HepG2 (cell line): ENCODE measurements around the gene OR7G2. TPM values are rescaled to one million over a fixed set of nuclear protein-coding genes. Genes with fewer than 3 reads are reported as not detected.

ENCODE experiments used
- ATAC-seq: fragments of 200-7000 bp; cut with Tn5 transposase; 3 replicates; pipeline ENCODE4 v1.9.1; 2020; ENCODE audit warnings: mild to moderate bottlenecking, moderate library complexity
- BruUV-seq: library from RNA; stranded (reverse); fragments of 400-500 nt; replicated peaks from 2 replicates; lab custom pipeline; 2021; lab: Mats Ljungman, UMichigan
- CTCF ChIA-PET: fragments of 300-600 bp; formaldehyde crosslinking; extraction: SDS; loops from one replicate; lab custom pipeline; 2021; ENCODE audit warnings: low total read pairs, inconsistent platforms, low intra/inter-chr PET ratio; lab: Yijun Ruan, JAX
- POLR2A ChIA-PET: fragments of 350-600 bp; sonication (Branson Sonifier 250); formaldehyde crosslinking; loops from one replicate; lab custom pipeline; 2020; ENCODE audit warnings: antibody characterized with exemption, inconsistent platforms; lab: Yijun Ruan, JAX
- DNase-seq: peaks from one replicate; pipeline ENCODE4 v3.0.0-alpha.2; 2015; ENCODE audit warnings: low spot score
- FAIRE-seq: peaks from 3 replicates; lab custom pipeline; 2011; peaks lifted over from hg19 to GRCh38; lab: Jason Lieb, UNC
- H2AFZ ChIP-seq: one replicate; pipeline ENCODE4 v1.6.1; 2011; ENCODE audit warnings: low read length, inconsistent platforms
- H3K27ac ChIP-seq: fragments of 300-600 bp; 3 replicates; pipeline ENCODE4 v1.8.0; 2011; ENCODE audit warnings: mixed run types, mild to moderate bottlenecking, mixed read lengths, low read length, inconsistent platforms; ENCODE audit not compliant: insufficient read depth; ENCODE audit errors: extremely low read length
- H3K27me3 ChIP-seq, 2 experiments: fragments of 200-600 bp in 1 of 2; 2 replicates in 1 of 2; 3 replicates in 1 of 2; pipeline versions ENCODE4 v1.6.0 to v1.8.0; 2011; ENCODE audit warnings: low read length in 2 of 2, mild to moderate bottlenecking in 2 of 2, moderate library complexity in 2 of 2, inconsistent platforms in 1 of 2; ENCODE audit not compliant: insufficient read depth in 2 of 2, control insufficient read depth in 1 of 2
- H3K36me3 ChIP-seq, 2 experiments: fragments of 200-600 bp in 1 of 2; replicated peaks in 1 of 2; 2 replicates in 1 of 2; 3 replicates in 1 of 2; pipeline versions ENCODE4 v1.5.1 to v1.8.0; 2011; ENCODE audit warnings: low read length in 2 of 2, inconsistent platforms in 1 of 2; ENCODE audit not compliant: insufficient read depth in 2 of 2, control insufficient read depth in 1 of 2
- H3K4me1 ChIP-seq: 2 replicates; pipeline ENCODE4 v1.5.1; 2012; ENCODE audit warnings: low read length, inconsistent platforms; ENCODE audit not compliant: insufficient read depth
- H3K4me2 ChIP-seq: 2 replicates; pipeline ENCODE4 v1.6.0; 2011; ENCODE audit warnings: low read depth, low read length, inconsistent platforms
- H3K4me3 ChIP-seq, 3 experiments: fragments of 200-600 bp in 1 of 3; sonication (generic), shearing (Covaris generic) in 1 of 3; replicated peaks in 1 of 3; 2 replicates each; pipeline ENCODE4 v1.5.1; 2011 to 2016; ENCODE audit warnings: low read length in 3 of 3, inconsistent platforms in 2 of 3, low read depth in 2 of 3, mild to moderate bottlenecking in 2 of 3, control low read depth in 1 of 3, mixed read lengths in 1 of 3; ENCODE audit not compliant: insufficient read depth in 1 of 3
- H3K79me2 ChIP-seq: one replicate; pipeline ENCODE4 v1.6.1; 2011; ENCODE audit warnings: low read length, inconsistent platforms; ENCODE audit not compliant: insufficient read depth
- H3K9ac ChIP-seq: 2 replicates; pipeline ENCODE4 v1.6.0; 2011; ENCODE audit warnings: mild to moderate bottlenecking, low read depth, low read length, inconsistent platforms; ENCODE audit not compliant: insufficient read depth
- H3K9me3 ChIP-seq: 2 replicates; pipeline ENCODE4 v1.5.1; 2012; ENCODE audit warnings: mild to moderate bottlenecking, low read length
- H4K20me1 ChIP-seq: 2 replicates; pipeline ENCODE4 v1.6.0; 2011; ENCODE audit warnings: inconsistent platforms, mild to moderate bottlenecking, low read length, moderate library complexity; ENCODE audit not compliant: insufficient read depth
- DMAP1 ChIP-seq: IDR thresholded peaks from 2 replicates; pipeline ENCODE4 v1.6.1; 2016
- MAFF ChIP-seq: IDR thresholded peaks from 2 replicates; pipeline ENCODE4 v1.6.1; 2011; ENCODE audit warnings: low read depth, low read length, improper control_type of control experiment
- PHF8 ChIP-seq: sonication (generic); formaldehyde crosslinking; IDR thresholded peaks from 2 replicates; pipeline ENCODE4 v1.5.0; 2020; ENCODE audit warnings: missing genetic modification reagents
- RAD51 ChIP-seq: fragments of 450-650 bp; IDR thresholded peaks from 2 replicates; pipeline ENCODE4 v1.6.1; 2016; ENCODE audit warnings: borderline replicate concordance
- RXRB ChIP-seq: IDR thresholded peaks from 2 replicates; pipeline ENCODE4 v1.6.1; 2016; ENCODE audit warnings: borderline replicate concordance, missing genetic modification reagents, missing compliant biosample characterization
- U2AF1 ChIP-seq: fragments of 200-400 bp; formaldehyde crosslinking; optimal IDR thresholded peaks from 2 replicates; pipeline ENCODE3; 2017; ENCODE audit warnings: mild to moderate bottlenecking, low read depth, low read length
- ZNF17 ChIP-seq: sonication (generic); formaldehyde crosslinking; IDR thresholded peaks from 2 replicates; pipeline ENCODE4 v1.5.0; 2020; ENCODE audit warnings: mild to moderate bottlenecking, missing genetic modification reagents
- WGBS: methylation state at CpG from one replicate; pipeline ENCODE4 v1.1.6; 2017; ENCODE audit warnings: low lambda C conversion rate; 5-methylcytosine and 5-hydroxymethylcytosine counted together
- in situ Hi-C: cut with HindIII; loops from 2 replicates; pipeline ENCODE4 v1.10.0; 2017; ENCODE audit warnings: low pct_unique_long_range_greater_than_20kb; ENCODE audit not compliant: extremely low pct_ligation_motif_present
- intact Hi-C: fragments of 100-400 bp; cut with micrococcal nuclease; formaldehyde crosslinking; loops from one replicate; pipeline ENCODE4 v1.10.0; 2022; ENCODE audit not compliant: unreplicated experiment
- polyA plus RNA-seq, 8 experiments: library from polyadenylated mRNA; depleted of rRNA in 3 of 8; stranded (reverse) in 7 of 8; unstranded in 1 of 8; fragments of >200 nt; fragmentation: Illumina TruSeq in 4 of 8; extraction: Trizol in 4 of 8; gene quantifications; 2 replicates each; pipeline versions ENCODE4 v1.2.1 to v1.2.3, GENCODE V29; 2011 to 2016; ENCODE audit warnings: low read depth in 4 of 8, missing spikeins in 1 of 8, mixed read lengths in 1 of 8; ENCODE audit not compliant: insufficient read depth in 1 of 8
- total RNA-seq, 5 experiments: library from RNA; depleted of rRNA; stranded (reverse); fragments of >200 nt; fragmentation: Illumina TruSeq; extraction: Trizol; gene quantifications; 2 replicates each; pipeline ENCODE4 v1.2.3, GENCODE V29; 2016; ENCODE audit warnings: low read depth in 1 of 5
- TF ChIP-seq, protein P1 (sequence below): fragments of 450-650 bp; IDR thresholded peaks from 2 replicates; pipeline ENCODE4 v1.6.1; 2016
- TF ChIP-seq, protein P2 (sequence below): sonication (generic); formaldehyde crosslinking; conservative IDR thresholded peaks from 2 replicates; pipeline ENCODE4 v1.8.0; 2022; ENCODE audit warnings: mild to moderate bottlenecking, moderate library complexity, missing genetic modification reagents
- TF ChIP-seq, protein P3 (sequence below): sonication (generic); formaldehyde crosslinking; IDR thresholded peaks from 2 replicates; pipeline ENCODE4 v1.5.1; 2020; ENCODE audit warnings: mild to moderate bottlenecking, missing genetic modification reagents, moderate library complexity
- TF ChIP-seq, protein P4 (sequence below): sonication (generic); formaldehyde crosslinking; IDR thresholded peaks from 2 replicates; pipeline ENCODE4 v1.4.0; 2020; ENCODE audit warnings: low read depth, mild to moderate bottlenecking, missing genetic modification reagents

Gene OR7G2
- total and polyA plus RNA-seq, 2 of the 13 experiments (the other 11 are each of a cell fraction or from before 2014, with no cell fraction given) = not detected

DNA sequence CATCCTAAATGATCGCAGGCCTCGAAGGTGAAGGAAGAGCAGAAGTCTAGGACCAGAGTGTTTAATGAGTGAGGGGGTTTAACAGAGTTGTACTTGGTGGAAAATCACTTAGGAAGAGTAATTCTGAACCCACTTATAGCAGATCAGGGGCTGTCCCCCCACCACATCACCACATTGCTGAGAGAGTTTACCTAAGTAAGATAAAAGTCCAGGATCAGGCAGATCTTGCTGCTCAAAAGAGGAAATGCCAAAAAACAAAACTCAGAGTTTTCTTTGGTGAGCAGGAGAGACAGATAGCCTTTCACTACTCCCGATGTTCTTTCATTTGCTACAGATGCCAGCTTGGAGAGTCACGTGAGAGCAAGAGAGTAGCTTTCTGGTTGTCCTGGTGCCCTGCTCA lies 48.3 kb upstream of the OR7G2 start:
- Histone ChIP-seq H4K20me1 (peaks cover 4% of the 10 kb centered on the region; the same call in 1 of the 2 replicates), H3K36me3 (peaks cover 41 to 75% of the 10 kb centered on the region in 2 experiments), H3K27ac (no peak overlapping the region), H3K9me3 (peaks cover 37% of the 10 kb centered on the region)
- POLR2A ChIA-PET = no interaction called here
- no peak for TF ChIP-seq U2AF1
- TF ChIP-seq RAD51 = no peak
- TF ChIP-seq, protein P1, sequence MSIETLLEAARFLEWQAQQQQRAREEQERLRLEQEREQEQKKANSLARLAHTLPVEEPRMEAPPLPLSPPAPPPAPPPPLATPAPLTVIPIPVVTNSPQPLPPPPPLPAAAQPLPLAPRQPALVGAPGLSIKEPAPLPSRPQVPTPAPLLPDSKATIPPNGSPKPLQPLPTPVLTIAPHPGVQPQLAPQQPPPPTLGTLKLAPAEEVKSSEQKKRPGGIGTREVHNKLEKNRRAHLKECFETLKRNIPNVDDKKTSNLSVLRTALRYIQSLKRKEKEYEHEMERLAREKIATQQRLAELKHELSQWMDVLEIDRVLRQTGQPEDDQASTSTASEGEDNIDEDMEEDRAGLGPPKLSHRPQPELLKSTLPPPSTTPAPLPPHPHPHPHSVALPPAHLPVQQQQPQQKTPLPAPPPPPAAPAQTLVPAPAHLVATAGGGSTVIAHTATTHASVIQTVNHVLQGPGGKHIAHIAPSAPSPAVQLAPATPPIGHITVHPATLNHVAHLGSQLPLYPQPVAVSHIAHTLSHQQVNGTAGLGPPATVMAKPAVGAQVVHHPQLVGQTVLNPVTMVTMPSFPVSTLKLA = no peak
- TF ChIP-seq, protein P2, sequence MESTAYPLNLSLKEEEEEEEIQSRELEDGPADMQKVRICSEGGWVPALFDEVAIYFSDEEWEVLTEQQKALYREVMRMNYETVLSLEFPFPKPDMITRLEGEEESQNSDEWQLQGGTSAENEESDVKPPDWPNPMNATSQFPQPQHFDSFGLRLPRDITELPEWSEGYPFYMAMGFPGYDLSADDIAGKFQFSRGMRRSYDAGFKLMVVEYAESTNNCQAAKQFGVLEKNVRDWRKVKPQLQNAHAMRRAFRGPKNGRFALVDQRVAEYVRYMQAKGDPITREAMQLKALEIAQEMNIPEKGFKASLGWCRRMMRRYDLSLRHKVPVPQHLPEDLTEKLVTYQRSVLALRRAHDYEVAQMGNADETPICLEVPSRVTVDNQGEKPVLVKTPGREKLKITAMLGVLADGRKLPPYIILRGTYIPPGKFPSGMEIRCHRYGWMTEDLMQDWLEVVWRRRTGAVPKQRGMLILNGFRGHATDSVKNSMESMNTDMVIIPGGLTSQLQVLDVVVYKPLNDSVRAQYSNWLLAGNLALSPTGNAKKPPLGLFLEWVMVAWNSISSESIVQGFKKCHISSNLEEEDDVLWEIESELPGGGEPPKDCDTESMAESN (CRISPR knock-in tag) = no peak
- TF ChIP-seq, protein P3, sequence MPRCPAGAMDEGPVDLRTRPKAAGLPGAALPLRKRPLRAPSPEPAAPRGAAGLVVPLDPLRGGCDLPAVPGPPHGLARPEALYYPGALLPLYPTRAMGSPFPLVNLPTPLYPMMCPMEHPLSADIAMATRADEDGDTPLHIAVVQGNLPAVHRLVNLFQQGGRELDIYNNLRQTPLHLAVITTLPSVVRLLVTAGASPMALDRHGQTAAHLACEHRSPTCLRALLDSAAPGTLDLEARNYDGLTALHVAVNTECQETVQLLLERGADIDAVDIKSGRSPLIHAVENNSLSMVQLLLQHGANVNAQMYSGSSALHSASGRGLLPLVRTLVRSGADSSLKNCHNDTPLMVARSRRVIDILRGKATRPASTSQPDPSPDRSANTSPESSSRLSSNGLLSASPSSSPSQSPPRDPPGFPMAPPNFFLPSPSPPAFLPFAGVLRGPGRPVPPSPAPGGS = no peak
- no peak for TF ChIP-seq RXRB (CRISPR knock-in tag)
- no peak for TF ChIP-seq DMAP1 (CRISPR knock-in tag)
- TF ChIP-seq PHF8 (CRISPR knock-in tag) = no peak
- TF ChIP-seq, protein P4, sequence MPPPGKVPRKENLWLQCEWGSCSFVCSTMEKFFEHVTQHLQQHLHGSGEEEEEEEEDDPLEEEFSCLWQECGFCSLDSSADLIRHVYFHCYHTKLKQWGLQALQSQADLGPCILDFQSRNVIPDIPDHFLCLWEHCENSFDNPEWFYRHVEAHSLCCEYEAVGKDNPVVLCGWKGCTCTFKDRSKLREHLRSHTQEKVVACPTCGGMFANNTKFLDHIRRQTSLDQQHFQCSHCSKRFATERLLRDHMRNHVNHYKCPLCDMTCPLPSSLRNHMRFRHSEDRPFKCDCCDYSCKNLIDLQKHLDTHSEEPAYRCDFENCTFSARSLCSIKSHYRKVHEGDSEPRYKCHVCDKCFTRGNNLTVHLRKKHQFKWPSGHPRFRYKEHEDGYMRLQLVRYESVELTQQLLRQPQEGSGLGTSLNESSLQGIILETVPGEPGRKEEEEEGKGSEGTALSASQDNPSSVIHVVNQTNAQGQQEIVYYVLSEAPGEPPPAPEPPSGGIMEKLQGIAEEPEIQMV = no peak
- no peak for TF ChIP-seq ZNF17 (CRISPR knock-in tag)
- TF ChIP-seq MAFF = no peak
- TF ChIP-seq, all 625 proteins: peak for 0
- H2AFZ ChIP-seq = no peak overlapping the region
- ATAC-seq = no peak
- no peak for FAIRE-seq
- CTCF ChIA-PET = no interaction called here
- no peak overlapping the region for H3K4me2 ChIP-seq
- in situ Hi-C loops = no loop called here
- peaks cover 51% of the 10 kb centered on the region for H3K79me2 ChIP-seq
- WGBS = 98% methylated on average over 4 of the region's 4 CpGs
- intact Hi-C loops = no loop called here
- H3K27me3 ChIP-seq = no peaks in the 10 kb centered on the region
- H3K4me1 ChIP-seq = no peaks in the 10 kb centered on the region
- no peak overlapping the region for H3K4me3 ChIP-seq
- no peak overlapping the region for H3K9ac ChIP-seq
- no peak for DNase-seq
- no TSS peak for BruUV-seq
